ENCODE measurements around the gene SYAP1.
"Not testable (repeated sequence)": the region's sequence is repeated elsewhere in the genome, so short reads cannot be mapped to it uniquely, and the experiment has no call there.

DNA sequence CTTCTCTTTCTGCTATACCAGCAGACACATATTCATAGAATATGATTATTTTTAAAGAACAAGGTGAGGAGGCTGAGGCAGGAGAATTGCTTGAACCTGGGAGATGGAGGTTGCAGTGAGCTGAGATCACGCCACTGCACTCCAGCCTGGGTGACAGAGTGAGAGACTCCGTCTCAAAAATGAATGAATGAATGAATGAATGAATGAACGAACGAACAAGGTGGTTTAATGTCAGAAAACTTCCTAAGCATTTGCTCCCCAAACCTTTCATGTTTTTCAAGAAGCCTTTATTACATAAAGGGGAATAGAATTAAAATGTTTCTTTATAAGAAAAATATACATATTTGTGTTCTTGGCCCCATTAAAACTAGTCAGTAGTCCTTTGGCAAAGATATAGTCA lies 42.1 kb downstream of the SYAP1 start:
- TF ChIP-seq EZH2 (IDR thresholded peaks at IDR 0.05; ENCODE audit: low read length) = not testable (repeated sequence)
- TF ChIP-seq, protein P1, sequence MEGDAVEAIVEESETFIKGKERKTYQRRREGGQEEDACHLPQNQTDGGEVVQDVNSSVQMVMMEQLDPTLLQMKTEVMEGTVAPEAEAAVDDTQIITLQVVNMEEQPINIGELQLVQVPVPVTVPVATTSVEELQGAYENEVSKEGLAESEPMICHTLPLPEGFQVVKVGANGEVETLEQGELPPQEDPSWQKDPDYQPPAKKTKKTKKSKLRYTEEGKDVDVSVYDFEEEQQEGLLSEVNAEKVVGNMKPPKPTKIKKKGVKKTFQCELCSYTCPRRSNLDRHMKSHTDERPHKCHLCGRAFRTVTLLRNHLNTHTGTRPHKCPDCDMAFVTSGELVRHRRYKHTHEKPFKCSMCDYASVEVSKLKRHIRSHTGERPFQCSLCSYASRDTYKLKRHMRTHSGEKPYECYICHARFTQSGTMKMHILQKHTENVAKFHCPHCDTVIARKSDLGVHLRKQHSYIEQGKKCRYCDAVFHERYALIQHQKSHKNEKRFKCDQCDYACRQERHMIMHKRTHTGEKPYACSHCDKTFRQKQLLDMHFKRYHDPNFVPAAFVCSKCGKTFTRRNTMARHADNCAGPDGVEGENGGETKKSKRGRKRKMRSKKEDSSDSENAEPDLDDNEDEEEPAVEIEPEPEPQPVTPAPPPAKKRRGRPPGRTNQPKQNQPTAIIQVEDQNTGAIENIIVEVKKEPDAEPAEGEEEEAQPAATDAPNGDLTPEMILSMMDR (optimal IDR thresholded peaks at IDR 0.05 in 1 of 3, IDR thresholded peaks at IDR 0.05 in 1 of 3, conservative IDR thresholded peaks at IDR 0.05 in 1 of 3; ENCODE audit: extremely low read depth in 1 of 3, insufficient read depth in 2 of 3, low read length in 3 of 3) = not testable (repeated sequence)

Measured in keratinocyte (primary cell).